GM21825 (cell line): ENCODE measurements around the gene C1QTNF4.
"Not testable (repeated sequence)": the region's sequence is repeated elsewhere in the genome, so short reads cannot be mapped to it uniquely, and the experiment has no call there.

Experiments used
- ATAC-seq: cut with Tn5 transposase; IDR thresholded peaks from one replicate; pipeline ENCODE4 v1.9.1; 2021; ENCODE audit warnings: mild to moderate bottlenecking, moderate library complexity; ENCODE audit not compliant: unreplicated experiment

The C1QTNF4 gene

DNA sequence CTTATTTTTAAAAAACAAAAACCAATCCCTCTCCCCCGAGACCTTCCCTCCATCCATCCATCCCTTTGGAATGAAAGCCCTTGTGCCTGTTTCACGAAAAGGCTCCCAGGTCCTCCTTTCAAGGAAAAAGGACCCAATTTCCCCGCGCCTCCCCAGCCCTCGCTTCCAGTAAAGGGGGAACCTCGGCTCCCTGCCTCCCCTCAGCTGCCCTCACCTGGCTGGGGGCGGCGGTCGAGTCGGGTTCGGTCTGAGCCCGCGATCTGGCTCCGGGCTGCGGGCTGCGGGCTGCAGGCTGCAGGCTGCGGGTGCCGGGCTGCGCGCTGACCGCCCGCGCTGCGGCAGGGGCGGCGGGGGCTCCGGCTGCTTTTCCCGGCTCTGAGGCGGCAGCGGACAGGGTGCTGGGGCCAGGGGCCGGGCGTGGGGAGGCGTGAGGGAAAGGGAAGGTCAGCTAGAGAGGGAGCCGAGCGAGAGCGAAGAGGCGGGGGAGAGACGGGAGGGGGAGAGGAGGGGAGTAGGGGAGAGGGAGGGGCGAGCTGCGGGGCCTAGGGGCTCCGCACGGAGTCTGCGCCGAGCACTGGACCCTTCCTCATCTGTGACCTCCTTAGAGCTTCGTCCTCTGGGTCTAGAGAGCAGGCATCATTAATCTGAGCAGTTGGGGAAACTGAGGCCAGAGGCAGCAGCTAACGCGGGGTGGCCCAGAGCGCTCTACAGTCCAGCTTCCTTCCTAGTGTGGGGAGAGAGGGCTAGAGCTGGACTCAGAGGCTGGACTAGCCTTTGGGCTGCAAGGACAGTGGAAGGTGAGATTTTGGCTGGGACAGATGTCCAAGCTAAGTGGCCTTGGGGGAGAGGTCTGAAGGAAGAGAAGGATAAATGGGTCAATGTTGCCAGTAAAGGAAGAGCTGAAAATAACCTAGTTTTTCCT, at the start of gene C1QTNF4:
Gene C1QTNF4, minus strand, starts transcription at position 478 of the 922 bp plus-strand sequence. CDS start 3,601 bp downstream, outside the sequence.
- no peak for ATAC-seq

DNA sequence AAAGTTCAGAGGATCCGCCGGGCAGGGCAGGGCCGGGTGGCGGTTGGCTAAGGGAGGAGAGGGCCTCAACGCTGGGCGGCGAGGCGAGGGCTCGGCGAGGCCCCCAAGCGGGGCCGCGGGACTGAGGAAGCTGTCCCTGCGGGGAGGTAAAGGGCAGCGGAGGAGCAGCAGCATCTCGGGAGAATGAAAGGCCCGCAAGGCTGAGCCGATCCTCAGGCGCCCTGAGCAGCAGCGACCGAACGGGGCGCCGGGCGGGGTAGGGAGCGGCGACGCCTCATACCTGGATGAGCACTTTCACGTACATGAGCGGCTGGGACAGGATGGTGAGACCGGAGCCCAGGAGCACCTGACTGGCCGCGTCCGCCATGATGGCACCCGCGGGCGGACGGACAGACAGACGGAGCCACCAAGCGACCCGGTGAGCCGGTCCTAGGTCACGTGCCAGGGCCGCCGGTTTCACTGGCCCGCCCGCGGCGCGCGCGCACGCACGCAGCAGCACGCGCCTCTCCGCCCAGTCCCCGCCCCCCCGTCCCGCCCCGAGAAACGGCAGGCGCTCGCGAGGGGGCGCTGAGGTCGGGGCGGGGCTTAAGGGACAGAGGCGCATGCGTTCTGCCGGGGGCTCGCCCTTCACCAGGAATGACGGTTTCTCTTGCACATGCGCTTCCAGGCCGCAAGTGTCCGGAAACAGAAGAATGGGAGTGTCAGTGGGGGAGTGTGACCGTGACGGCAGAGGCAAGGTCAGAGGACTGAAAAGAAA, 48.1 kb upstream of the C1QTNF4 start, which contains the start of gene MTCH2:
Gene MTCH2, minus strand, starts transcription at position 461 of the 757 bp plus-strand sequence. Its CDS starts 94 bp downstream, at position 367.
- peak; percentile 92 for ATAC-seq

DNA sequence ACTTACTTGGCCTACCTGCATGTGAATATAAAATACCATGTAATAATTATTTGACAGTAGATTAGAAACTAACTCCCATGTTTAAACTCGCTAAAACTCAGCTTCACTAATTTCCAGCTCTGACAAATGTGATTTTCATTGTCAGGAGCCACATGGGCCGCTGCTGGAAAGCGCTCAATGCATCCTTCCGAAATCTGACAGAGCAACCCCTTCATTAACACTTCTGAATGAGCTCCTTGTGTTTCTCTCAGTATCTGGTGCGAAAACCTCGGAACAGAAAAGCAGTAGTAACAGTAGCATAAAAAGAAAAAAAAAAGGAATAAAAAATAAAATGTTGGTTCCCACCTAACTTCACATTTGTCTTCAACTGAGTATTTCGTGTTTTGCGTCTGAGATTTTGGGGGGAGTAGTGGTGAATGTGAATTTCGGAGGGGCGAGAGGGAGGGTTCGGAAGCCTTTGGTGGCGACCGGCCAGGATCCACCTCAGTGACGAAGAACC, 47.4 kb upstream of the C1QTNF4 start:
- no peak for ATAC-seq

DNA sequence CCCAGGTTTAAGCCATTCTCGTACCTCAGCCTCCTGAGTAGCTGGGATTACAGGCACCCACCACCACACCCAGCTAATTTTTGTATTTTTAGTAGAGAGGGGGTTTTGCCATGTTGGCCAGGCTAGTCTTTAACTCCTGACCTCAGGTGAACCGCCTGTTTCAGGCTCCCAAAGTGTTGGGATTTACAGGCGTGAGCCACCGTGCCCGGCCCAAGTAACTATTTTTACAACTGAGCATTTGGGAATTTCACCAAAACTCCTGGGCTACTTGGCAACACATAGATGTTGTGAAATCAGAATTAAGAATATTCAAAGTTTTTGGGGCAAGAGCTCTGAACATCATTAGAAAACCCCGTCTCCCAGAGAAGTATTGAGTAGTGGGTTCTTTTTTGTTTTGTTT, 46.3 kb upstream of the C1QTNF4 start:
- ATAC-seq, result not testable (repeated sequence)

DNA sequence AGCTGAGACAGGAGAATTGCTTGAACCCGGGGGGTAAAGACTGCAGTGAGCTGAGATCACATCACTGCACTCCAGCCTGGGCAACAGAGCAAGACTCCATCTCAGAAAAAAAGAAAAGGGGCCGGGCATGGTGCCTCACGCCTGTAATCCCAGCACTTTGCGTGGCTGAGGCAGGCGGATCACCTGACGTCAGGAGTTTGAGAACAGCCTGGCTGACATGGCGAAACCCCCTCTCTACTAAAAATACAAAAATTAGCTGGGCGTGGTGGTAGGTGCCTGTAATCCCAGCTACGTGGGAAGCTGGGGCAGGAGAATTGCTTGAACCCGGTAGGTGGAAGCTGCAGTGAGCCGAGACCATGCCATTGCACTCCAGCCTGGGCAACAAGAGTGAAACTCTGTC, 42.1 kb upstream of the C1QTNF4 start:
- not testable (repeated sequence) for ATAC-seq

DNA sequence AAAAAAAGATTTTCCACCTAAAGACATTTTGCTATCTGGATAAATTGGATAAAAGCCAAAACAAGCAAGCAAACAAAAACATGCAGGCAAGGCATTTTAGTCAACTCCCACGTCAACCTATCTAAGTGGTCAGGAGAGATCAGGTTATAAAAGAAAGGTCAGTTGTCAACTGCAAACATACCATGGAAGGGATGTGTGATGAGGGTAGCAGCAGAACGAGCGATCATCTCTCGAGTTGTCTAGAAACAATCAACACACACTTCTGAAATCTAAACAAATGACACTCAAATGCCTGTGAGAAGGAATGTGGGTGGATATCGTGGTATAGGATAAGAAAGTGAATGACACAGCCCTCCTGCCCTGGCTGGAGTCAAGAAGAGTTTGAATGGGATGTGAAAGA, 37.3 kb upstream of the C1QTNF4 start:
- no peak for ATAC-seq

DNA sequence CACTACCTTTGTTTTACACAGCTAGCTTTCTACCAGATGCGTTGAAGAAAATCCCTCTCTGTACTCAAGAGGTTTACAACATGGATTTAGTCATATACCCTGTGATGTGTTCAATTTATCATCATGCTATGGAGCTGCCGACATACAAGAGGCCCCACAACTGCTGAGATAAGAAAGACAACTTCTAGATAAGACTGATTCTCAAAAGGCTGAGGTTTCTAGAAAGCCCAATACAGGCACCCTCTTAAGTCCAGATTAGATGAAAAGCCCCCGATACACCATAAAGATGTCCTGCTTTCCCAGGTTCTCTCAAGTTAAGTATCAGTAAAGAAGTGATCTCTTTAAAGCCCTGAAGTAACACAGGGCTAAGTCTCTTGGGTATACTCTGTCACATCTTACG, 33.8 kb upstream of the C1QTNF4 start:
- ATAC-seq, result no peak

DNA sequence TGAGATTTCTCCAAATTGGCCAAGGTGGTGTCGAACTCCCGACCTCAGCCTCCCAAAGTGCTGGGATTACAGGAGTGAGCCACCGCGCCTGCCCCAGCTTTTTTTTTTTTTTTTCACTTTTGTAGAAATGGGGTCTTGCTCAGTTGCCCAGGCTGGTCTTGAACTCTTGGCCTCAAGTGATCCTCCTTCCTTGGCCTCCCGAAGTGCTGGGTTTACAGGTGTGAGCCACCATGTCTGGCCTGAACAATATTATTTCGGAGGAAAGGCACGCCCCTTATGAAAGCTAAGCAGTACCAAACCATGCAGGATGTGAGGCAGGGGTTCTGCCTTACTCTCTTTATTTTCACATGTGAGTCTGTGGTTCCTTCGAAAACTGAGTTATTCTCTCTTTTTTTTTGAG, 32.0 kb upstream of the C1QTNF4 start:
- no peak for ATAC-seq

DNA sequence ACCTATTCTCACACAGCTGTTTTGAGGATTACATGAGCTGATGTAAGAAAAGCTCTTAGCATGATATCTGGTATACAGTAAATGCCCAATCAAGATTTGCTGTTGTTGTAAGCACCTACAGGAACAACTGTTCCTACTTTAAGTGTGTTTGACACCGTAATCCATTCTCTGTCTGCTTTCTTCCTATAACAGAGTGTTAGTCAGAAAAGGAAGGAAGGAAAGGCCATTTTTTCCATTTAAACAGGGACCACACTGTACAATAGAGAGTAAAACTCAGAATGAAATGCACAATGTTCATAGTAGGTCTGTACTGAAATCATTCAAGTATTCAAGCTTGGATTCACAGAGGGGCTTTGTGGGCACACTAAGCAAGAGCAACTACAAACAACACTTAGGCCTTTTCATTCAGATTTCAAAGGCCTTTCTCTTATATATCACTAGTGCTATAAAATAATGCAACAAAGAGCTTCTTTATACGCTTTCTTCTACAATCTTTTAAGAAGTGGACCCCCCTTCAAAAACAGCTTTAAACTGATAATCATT, 26.7 kb upstream of the C1QTNF4 start:
- ATAC-seq, result no peak

DNA sequence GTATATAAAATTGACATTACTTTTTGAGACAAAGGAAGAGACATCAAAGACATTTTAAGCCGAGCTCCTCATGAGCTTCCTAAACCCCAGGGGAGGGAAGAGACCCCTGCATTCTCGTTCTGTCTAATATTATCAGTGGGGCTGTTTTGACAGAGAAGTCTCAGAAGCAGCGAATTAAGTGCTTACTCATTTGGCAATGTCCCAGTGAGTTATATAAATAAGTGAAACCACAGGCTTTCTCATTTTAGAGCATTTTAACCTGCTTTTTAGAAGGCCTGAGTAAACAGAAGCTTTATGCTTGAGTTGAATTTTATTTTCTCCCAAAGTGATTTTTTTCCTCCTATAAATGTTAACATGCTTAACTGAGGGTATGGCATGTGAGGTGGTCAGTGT, 23.2 kb upstream of the C1QTNF4 start:
- no peak for ATAC-seq

DNA sequence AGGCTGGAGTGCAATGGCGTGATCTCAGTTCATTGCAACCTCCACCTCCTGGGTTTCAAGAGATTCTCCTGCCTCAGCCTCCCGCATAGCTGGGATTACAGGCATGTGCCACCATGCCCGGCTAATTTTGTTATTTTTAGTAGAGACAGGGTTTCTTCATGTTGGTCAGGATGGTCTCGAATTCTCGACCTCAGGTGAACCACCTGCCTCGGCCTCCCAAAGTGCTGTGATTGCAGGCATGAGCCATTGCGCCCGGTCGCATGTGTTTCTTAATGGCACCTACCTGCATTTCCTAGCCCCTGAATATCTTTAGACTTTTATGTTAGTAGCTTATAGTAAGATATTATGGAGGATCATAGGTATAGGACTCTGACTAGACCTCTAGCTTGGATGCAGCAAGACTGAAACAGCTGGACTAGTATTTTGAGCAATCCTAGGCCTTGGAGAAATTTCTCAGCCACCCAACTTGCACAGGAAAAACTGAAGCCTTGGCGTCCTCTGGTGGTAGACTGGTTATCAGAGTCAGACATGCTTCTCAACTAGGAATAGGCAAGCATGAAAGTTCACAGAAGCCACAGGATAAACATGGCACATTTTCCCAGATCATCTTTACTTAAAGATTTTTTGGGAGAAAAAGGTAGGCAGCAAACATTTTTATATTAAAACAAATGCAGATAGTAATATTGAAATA, 22.7 kb upstream of the C1QTNF4 start:
- ATAC-seq, result peak; percentile 54

DNA sequence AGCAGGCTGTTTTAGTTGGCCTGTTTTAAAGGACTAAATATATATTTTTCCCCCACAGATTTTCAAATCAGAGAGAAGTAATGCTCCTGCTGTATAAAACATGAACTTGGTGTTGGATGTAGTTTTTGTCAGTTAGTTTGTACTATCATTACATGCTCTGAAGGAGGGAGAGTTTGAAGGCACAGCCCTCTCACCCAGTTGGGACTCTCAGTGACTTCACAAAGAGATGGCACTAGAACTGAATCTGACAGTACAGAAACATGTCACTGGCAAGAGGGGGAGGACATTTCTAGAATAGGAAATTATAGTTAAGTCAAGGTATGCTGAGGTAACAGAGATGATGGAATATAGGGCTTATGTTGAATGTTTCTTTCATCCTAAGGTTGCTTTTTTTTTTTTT, 21.0 kb upstream of the C1QTNF4 start:
- no peak for ATAC-seq

DNA sequence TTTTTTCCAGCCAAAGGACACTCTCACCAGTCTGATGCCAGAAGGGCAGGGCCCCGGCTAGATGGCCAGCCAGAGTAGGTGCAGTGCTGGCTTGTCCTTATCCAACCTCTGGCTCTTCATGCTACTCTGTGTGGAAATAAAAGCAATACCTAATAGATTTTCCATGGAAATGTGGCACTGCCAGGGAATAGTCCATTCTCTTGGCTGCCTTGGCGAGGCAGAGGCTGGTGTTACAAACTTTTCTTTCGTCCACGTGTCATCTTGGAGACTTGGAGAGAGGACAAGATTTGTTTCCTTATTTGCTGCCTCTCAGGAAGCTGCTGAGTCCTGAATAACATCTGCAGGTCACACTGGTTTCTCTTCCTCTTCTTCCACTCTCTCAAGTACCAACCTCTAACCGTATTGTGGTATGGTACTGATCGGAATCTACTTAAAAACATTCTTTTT, 17.2 kb upstream of the C1QTNF4 start:
- peak; percentile 83 for ATAC-seq

DNA sequence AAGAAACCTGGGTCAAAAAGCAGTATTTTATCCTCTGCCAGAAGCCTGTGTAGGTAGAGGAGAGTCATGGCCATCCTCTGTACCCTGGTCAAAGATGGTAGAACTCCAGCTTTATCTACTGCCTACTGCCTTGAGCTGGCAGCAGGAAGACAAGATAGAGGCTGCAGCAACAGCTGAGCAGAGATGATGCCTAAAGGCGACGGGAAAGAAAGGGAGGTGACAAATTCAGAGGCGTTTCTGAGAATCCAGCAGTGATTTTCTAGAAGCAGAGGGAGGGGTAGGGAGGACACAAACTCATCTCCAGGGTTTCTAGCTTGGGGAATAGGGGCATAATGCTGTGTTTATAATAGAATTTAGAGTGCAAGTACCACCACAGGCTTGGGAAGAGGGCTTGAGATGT, 15.5 kb upstream of the C1QTNF4 start:
- no peak for ATAC-seq

DNA sequence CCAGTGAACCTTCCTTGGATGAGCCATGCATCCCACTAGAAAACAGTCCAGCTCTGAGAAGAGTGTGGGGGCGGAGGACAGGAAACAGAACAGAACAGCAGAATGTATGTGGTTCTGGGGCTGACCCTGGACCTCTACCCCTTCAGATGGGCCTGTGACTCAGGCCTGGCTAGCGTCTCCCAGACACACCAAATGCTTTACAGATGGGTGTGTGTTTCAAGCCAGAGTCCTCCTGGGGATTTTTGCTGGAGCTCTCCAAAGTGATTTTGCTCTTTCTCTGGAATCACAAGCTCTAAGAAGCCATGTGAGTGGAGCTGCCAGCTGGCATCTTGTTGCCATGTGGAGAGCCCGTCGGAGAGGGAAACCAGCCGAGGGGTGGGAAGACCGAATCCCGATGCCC, 13.2 kb upstream of the C1QTNF4 start:
- ATAC-seq, result no peak

DNA sequence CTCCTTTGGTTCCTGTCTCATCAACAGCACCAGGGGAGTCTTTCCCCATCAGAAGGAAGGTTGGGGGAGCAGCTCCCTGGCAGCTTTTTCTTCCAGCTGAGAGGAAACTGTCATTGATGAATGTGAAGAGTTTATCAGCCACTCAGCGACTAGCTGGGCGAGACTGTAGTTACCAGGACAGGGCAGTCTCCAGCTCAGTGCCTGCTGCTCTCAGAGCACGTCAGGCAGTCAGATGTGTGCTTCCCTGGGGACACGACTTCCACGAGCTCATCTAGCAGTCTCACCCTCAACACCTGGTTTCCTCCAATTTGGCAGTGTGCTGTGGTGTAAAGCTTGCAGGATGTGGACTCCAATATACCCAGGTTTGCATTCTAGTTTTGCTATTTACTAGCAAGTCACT, 12.5 kb upstream of the C1QTNF4 start:
- no peak for ATAC-seq

DNA sequence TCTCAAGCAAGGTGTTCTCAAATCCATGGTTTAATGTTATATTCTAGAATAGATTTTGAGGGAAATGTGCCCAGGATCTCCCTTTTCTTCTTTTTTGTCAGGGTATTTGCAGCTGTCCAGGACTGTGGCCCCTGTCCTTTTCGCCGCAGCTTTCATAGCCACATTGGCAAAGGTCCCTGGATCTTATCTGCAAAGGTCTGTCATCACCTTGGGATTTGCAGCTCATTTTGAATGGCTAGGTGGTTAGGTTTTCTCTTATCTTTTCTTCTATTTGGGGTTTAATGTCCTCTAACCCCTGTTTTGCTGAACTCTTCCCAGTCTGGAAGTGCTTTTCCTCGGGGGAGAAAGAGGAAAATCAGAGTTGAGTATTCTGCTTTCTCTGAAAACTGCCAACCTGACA, 11.7 kb upstream of the C1QTNF4 start:
- no peak for ATAC-seq

DNA sequence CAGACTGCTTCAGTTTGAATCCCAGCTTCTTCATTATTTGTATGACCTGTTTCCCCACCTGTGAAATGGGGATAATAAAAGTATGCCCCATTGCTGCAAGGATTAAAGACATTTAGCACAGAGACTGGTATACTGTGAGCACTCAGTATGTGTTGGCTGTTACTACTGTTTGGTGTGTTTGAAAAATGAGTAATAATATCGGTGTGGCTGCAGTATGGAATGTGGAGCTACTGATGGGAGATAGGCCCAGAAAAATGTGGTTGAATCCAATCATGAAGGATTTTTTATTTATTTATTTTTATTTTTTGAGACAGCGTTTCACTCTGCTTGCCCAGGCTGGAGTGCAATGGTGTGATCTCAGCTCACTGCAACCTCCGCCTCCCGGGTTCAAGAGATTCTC, 9.1 kb upstream of the C1QTNF4 start:
- ATAC-seq, result no peak

DNA sequence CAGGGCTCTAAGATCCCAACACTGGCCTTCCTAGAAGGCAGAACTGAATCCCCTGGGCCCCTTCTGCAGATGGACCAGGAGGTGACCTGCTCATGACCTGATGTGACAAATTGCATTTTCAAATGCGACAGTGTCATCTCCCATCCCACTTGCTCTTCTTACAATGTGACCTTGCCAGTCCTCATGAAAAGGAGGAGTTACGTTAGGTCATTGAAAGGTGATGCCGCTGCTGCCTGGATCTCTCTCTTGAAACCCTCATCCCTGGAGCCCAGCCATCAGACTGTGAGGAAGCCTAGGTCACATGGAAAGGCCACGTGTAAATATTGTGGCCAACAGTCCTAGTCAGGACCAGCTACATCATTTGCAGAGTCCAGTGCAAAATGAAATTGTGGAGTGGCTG, 5.7 kb upstream of the C1QTNF4 start:
- ATAC-seq, result no peak

DNA sequence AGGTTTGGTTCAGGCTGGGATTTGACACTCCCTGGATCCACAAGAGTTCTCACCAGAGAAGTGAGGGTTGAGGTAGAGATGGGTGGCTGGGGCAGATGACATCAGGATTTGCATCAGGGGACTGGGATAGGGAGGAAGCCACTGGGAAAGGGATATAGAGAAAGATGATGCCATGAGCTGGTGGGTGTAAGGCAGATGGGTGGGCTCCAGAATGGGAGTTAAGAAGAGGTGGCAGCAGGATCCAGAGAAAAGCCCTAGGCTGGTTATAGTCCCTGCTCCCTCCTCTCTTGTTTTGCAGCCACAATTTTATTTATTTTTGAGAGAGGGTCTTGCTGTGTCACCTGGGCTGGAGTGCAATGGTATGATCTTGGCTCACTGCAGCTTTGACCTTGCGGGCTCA, 1.8 kb upstream of the C1QTNF4 start:
- ATAC-seq, result no peak

DNA sequence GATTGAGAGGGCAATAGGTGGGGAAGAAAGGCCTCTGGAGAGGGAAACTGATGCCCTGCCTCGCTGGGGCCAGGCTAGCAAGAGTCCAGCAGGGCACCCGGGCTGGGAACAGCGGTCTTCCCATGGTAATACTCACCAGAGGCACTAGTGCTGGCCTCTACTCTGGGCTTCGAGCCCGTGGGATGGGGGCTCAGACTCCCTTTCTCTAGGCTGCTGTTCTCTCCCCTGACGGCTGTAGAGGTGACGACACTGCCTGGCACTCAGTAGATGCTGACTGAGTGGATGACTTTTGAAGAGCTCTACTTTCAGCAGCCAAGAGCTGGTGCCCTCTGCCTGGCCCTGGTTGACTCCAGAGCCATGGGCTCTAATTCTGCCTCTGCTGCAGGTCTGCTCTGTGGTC, 818 bp upstream of the C1QTNF4 start:
- no peak for ATAC-seq
